Lower leg skin (tissue), 4 donors: ENCODE results near the gene GLT1D1. TPM values are rescaled to one million over a fixed set of nuclear protein-coding genes. Genes with fewer than 3 reads are reported as not detected.

Source experiments
- DNase-seq, 2 donors: peaks; one replicate each; pipeline ENCODE4 v3.0.0-alpha.2; 2019; ENCODE audit warnings: low spot score in 2 of 2
- H3K4me3 ChIP-seq: fragments of 200-600 bp; sonication (generic); 2 replicates; pipeline ENCODE4 v1.5.1; 2017; ENCODE audit warnings: mild to moderate bottlenecking, low read depth; ENCODE audit not compliant: poor library complexity, severe bottlenecking
- POLR2A ChIP-seq, 2 donors: fragments of 450-650 bp; IDR thresholded peaks; one replicate each; pipeline ENCODE4 v1.6.1; 2016 to 2017; ENCODE audit warnings: antibody characterized with exemption in 2 of 2, mild to moderate bottlenecking in 1 of 2, moderate library complexity in 1 of 2
- WGBS, 2 donors: methylation state at CpG; one replicate each; pipeline ENCODE4 v1.1.5; 2018; 5-methylcytosine and 5-hydroxymethylcytosine counted together
- intact Hi-C: fragments of 100-400 bp; cut with DNase I; formaldehyde crosslinking; loops from one replicate; pipeline ENCODE4 v1.15.0; 2023; ENCODE audit warnings: low total_unique reads
- total RNA-seq, 4 donors: library from RNA; depleted of rRNA; stranded (reverse); fragments of >200 nt; gene quantifications; one replicate each; pipeline ENCODE4 v1.1.0, GENCODE V29; 2016
- TF ChIP-seq, protein P1 (sequence below), 3 donors: fragments of 450-650 bp; IDR thresholded peaks; one replicate each; pipeline ENCODE4 v1.5.1; 2016; ENCODE audit warnings: antibody characterized with exemption in 3 of 3, mild to moderate bottlenecking in 3 of 3, moderate library complexity in 2 of 3

The GLT1D1 gene
- total RNA-seq, 4 donors from 2014 or later = 1.5 to 2.2 (median 1.9) TPM

- intact Hi-C loops = no loop called here
- TF ChIP-seq, protein P1, sequence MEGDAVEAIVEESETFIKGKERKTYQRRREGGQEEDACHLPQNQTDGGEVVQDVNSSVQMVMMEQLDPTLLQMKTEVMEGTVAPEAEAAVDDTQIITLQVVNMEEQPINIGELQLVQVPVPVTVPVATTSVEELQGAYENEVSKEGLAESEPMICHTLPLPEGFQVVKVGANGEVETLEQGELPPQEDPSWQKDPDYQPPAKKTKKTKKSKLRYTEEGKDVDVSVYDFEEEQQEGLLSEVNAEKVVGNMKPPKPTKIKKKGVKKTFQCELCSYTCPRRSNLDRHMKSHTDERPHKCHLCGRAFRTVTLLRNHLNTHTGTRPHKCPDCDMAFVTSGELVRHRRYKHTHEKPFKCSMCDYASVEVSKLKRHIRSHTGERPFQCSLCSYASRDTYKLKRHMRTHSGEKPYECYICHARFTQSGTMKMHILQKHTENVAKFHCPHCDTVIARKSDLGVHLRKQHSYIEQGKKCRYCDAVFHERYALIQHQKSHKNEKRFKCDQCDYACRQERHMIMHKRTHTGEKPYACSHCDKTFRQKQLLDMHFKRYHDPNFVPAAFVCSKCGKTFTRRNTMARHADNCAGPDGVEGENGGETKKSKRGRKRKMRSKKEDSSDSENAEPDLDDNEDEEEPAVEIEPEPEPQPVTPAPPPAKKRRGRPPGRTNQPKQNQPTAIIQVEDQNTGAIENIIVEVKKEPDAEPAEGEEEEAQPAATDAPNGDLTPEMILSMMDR (IDR thresholded peaks at IDR 0.05) = no peak
- no peak for TF ChIP-seq POLR2A (IDR thresholded peaks at IDR 0.05)
- WGBS, 2 donors = 86 to 94% methylated on average over 12 of the region's 12 CpGs
- H3K4me3 ChIP-seq = no peak overlapping the region
- DNase-seq = no peak
These were observed 44.6 kb upstream of the GLT1D1 start for GRCh38 chr12:128808651-128809050.

- no peak overlapping the region for H3K4me3 ChIP-seq
- peak in 1 of 2 donors; percentile 61 for DNase-seq
- intact Hi-C loops = no loop called here
- 34 to 49% methylated on average over 14 of the region's 14 CpGs for WGBS, 2 donors
- TF ChIP-seq POLR2A (IDR thresholded peaks at IDR 0.05) = no peak
- TF ChIP-seq, protein P1 (IDR thresholded peaks at IDR 0.05) = no peak
These were observed 42.8 kb upstream of the GLT1D1 start for GRCh38 chr12:128810182-128811127.

GRCh38 chr12:128811806-128812205, 41.5 kb upstream of the GLT1D1 start:
- H3K4me3 ChIP-seq = no peak overlapping the region
- TF ChIP-seq, protein P1 (IDR thresholded peaks at IDR 0.05) = no peak
- no peak for TF ChIP-seq POLR2A (IDR thresholded peaks at IDR 0.05)
- WGBS, 2 donors = 86 to 94% methylated on average over 9 of the region's 9 CpGs
- intact Hi-C loops = no loop called here
- DNase-seq = no peak

DNA sequence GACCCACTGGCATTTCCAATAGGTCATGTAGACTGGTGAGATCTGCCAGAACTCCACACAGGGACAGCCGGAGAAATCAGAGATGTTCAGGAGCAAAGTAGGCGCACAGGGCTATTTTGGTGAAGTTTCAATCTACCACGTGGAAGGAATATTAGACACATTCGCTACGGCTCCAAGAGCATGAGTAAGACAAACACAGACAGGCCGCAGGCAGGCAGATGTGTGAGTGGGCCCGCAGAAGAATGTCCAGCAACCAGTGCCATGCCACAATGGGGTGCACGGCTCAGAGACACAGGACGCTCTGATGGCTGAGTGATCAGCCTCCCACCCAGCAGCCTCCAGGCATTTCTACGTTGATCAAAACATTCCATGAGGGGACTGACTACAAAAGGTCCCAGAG, 39.9 kb upstream of the GLT1D1 start:
- no peak overlapping the region for H3K4me3 ChIP-seq
- intact Hi-C loops = no loop called here
- DNase-seq = no peak
- TF ChIP-seq, protein P1 (IDR thresholded peaks at IDR 0.05) = no peak
- no peak for TF ChIP-seq POLR2A (IDR thresholded peaks at IDR 0.05)
- WGBS, 2 donors = 68% methylated on average over 10 of the region's 10 CpGs

GRCh38 chr12:128813883-128814282, 39.4 kb upstream of the GLT1D1 start:
- intact Hi-C loops = no loop called here
- H3K4me3 ChIP-seq = no peak overlapping the region
- TF ChIP-seq POLR2A (IDR thresholded peaks at IDR 0.05) = no peak
- TF ChIP-seq, protein P1 (IDR thresholded peaks at IDR 0.05) = no peak
- WGBS, 2 donors = 78 to 80% methylated on average over 10 of the region's 10 CpGs
- DNase-seq = no peak
